WI38 (cell line): Measurements from ENCODE around the gene FOLR2.
"Not testable (repeated sequence)": the region's sequence is repeated elsewhere in the genome, so short reads cannot be mapped to it uniquely, and the experiment has no call there.

ENCODE experiments used
- H3K4me3 ChIP-seq: 2 replicates; pipeline ENCODE4 v1.5.1; 2011; ENCODE audit warnings: low read depth, mild to moderate bottlenecking, control low read depth, low read length
- TF ChIP-seq, protein P1 (sequence below): IDR thresholded peaks from 2 replicates; pipeline ENCODE4 v1.5.1; 2012; ENCODE audit warnings: low read depth, mild to moderate bottlenecking, control low read depth, low read length

FOLR2 gene

DNA sequence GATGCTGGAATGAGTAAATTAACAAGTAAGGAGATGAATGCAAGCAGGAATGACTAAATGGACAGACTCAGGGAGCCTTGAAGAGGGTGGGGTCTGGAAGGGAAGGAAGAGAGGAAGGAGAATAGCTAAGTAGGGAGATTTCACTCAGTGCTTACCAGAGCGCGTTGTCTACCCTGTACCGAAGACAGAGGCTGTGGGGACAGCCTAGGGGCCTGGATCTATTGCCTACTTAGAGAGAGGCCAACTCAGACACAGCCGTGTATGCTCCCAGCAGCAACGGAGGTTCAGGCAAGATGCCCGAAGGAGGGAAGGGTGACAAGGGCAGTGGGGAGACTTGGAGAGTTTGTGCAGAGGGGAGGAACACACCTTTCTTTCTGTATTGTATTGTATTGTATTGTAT, at the start of gene FOLR2:
TSS of gene FOLR2 (plus strand) at position 157 of the 400 bp plus-strand sequence. CDS start 1,791 bp downstream, outside the sequence.
- TF ChIP-seq, protein P1, sequence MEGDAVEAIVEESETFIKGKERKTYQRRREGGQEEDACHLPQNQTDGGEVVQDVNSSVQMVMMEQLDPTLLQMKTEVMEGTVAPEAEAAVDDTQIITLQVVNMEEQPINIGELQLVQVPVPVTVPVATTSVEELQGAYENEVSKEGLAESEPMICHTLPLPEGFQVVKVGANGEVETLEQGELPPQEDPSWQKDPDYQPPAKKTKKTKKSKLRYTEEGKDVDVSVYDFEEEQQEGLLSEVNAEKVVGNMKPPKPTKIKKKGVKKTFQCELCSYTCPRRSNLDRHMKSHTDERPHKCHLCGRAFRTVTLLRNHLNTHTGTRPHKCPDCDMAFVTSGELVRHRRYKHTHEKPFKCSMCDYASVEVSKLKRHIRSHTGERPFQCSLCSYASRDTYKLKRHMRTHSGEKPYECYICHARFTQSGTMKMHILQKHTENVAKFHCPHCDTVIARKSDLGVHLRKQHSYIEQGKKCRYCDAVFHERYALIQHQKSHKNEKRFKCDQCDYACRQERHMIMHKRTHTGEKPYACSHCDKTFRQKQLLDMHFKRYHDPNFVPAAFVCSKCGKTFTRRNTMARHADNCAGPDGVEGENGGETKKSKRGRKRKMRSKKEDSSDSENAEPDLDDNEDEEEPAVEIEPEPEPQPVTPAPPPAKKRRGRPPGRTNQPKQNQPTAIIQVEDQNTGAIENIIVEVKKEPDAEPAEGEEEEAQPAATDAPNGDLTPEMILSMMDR = no peak
- H3K4me3 ChIP-seq = no peak within 1 kb of the TSS

- not testable (repeated sequence) for H3K4me3 ChIP-seq
These were observed 47.5 kb upstream of the FOLR2 start for GRCh38 chr11:72169046-72169555.

GRCh38 chr11:72169754-72170153, 46.8 kb upstream of the FOLR2 start:
- H3K4me3 ChIP-seq = not testable (repeated sequence)

DNA sequence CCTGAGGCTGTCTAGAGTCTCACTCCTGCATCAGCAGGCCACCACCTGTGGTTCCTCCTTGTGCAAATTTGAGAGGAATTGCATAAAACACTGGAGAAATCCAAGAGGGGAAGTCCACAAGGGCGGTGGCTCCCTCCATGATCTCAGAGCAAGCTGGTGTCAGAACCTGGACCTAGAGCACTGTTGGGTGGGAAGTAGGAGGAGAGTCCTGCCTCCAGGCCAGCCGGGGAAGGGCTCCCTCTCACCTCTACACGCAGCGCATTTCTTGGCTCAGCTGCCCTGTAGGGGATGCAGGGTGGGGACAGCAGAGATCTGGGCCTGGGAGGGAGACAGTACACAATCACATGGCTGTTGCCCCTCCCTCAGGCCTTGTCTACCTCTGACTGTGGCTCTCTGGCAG, 44.6 kb upstream of the FOLR2 start:
- H3K4me3 ChIP-seq = not testable (repeated sequence)

- TF ChIP-seq, protein P1 = no peak
- H3K4me3 ChIP-seq = no peak overlapping the region
These were observed 43.3 kb upstream of the FOLR2 start for GRCh38 chr11:72173291-72173690.

DNA sequence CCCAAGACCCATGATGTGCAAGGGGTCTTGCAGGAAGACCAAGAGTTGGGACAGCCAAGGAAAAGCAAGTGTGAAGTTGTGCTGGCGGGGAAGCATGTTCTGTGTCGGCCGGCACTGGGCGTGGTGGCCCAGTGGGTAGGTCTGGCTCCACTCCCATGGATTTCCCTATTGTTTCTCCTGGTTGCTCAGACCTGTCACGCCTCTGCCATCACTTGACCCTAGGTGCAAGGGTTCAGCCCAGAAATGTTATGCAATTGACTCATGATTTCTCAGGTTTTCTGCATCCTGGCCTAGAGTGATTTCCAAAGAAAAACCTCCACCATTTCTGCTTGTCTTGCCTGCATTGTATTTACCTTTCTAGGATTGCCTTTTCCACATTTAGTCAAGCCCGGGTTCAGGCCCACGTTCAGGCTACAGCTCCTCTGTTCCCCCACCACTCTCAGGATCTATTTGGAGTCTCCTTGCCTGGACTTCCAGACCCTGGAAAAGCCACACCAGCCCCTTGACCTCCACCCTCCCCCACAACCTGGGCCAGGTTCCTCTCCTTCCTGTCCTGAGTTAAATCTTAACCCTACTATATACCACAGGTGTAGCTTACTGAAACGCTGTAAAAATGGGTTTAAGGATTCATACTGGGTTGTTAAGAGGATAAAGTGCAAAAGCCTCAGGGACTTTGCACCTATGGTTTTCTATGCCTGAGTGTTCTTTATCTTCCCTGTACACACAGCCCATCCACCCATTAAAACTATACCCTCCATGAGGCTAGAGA, 42.1 kb upstream of the FOLR2 start:
- no peak overlapping the region for H3K4me3 ChIP-seq
- TF ChIP-seq, protein P1 = no peak

GRCh38 chr11:72177656-72178055, 38.9 kb upstream of the FOLR2 start:
- no peak overlapping the region for H3K4me3 ChIP-seq
- TF ChIP-seq, protein P1 = no peak

DNA sequence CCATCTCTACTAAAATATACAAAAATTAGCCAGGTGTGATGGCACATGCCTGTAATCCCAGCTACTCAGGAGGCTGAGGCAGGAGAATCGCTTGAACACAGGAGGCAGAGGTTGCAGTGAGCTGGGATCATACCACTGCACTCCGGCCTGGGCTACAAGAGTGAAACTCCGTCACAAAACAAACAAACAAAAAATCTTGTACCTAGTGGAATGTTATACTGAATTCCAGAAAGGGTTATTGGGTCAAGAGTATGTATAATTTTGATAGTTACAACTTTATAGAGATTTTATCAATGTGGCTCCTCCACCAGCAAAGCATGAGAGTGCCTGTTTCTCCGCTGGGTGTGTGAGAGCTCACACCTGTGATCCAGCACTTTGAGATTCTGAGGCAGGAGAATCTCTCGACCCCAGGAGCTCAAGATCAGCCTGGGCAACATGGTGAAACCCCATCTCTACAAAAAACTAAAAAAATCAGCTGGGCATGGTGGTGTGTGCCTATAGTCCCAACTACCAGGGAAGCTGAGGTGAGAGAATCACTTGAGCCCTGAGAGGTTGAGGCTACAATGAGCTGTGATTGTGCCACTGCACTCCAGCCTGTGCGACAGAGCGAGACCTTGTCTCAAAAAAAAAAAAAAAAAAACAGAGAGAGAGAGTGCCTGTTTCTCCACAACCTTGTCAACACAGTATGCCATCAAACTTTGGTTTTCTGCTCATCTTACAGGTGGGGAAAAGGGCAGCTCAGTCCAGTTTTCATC, 37.4 kb upstream of the FOLR2 start:
- H3K4me3 ChIP-seq = no peak overlapping the region
- TF ChIP-seq, protein P1 = no peak
